LNCaP clone FGC (cell line): ENCODE results near the gene SCCPDH.

Experiments used
- DNase-seq: peaks from one replicate; pipeline ENCODE4 v3.0.0-alpha.2; 2011; ENCODE audit warnings: low read depth
- H3K4me3 ChIP-seq: 2 replicates; pipeline ENCODE4 v1.5.1; 2011; ENCODE audit warnings: mild to moderate bottlenecking, low read depth, low read length, control low read depth
- TF ChIP-seq, protein P1 (sequence below): IDR thresholded peaks from 2 replicates; pipeline ENCODE4 v1.5.1; 2012; ENCODE audit warnings: mild to moderate bottlenecking; ENCODE audit not compliant: control insufficient read depth, insufficient read depth; ENCODE audit errors: extremely low read depth

Gene SCCPDH, protein sequence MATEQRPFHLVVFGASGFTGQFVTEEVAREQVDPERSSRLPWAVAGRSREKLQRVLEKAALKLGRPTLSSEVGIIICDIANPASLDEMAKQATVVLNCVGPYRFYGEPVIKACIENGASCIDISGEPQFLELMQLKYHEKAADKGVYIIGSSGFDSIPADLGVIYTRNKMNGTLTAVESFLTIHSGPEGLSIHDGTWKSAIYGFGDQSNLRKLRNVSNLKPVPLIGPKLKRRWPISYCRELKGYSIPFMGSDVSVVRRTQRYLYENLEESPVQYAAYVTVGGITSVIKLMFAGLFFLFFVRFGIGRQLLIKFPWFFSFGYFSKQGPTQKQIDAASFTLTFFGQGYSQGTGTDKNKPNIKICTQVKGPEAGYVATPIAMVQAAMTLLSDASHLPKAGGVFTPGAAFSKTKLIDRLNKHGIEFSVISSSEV

GRCh38 chr1:246724016-246724730 is at the start of gene SCCPDH:
Gene SCCPDH, plus strand, starts transcription at chr1:246724409. Its CDS starts 14 bp downstream, at chr1:246724423.
- DNase-seq = peak; percentile 15
- H3K4me3 ChIP-seq = peak within 1 kb of the TSS; percentile 61
- TF ChIP-seq, protein P1, sequence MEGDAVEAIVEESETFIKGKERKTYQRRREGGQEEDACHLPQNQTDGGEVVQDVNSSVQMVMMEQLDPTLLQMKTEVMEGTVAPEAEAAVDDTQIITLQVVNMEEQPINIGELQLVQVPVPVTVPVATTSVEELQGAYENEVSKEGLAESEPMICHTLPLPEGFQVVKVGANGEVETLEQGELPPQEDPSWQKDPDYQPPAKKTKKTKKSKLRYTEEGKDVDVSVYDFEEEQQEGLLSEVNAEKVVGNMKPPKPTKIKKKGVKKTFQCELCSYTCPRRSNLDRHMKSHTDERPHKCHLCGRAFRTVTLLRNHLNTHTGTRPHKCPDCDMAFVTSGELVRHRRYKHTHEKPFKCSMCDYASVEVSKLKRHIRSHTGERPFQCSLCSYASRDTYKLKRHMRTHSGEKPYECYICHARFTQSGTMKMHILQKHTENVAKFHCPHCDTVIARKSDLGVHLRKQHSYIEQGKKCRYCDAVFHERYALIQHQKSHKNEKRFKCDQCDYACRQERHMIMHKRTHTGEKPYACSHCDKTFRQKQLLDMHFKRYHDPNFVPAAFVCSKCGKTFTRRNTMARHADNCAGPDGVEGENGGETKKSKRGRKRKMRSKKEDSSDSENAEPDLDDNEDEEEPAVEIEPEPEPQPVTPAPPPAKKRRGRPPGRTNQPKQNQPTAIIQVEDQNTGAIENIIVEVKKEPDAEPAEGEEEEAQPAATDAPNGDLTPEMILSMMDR = no peak

DNA sequence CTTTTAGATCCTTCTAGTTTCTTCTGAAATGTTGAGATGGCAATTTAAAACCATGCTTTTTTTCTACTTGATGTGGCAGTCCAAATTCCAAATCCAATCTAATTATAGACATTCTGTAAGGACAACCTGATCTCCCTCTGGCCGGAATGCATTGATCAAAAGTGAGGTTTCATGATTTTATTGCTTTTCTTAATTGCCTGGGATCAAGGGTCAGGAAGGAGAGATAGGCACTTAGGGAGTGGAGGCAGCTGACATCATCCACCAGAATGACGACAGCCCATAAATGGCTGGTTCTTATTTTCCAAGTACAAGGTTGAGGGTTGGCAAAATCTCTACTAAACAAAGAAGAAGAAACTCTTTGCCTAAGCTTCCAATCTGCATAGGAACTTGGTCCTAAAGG is 46.4 kb upstream of the SCCPDH start:
- TF ChIP-seq, protein P1 = no peak
- no peak overlapping the region for H3K4me3 ChIP-seq
- no peak for DNase-seq

DNA sequence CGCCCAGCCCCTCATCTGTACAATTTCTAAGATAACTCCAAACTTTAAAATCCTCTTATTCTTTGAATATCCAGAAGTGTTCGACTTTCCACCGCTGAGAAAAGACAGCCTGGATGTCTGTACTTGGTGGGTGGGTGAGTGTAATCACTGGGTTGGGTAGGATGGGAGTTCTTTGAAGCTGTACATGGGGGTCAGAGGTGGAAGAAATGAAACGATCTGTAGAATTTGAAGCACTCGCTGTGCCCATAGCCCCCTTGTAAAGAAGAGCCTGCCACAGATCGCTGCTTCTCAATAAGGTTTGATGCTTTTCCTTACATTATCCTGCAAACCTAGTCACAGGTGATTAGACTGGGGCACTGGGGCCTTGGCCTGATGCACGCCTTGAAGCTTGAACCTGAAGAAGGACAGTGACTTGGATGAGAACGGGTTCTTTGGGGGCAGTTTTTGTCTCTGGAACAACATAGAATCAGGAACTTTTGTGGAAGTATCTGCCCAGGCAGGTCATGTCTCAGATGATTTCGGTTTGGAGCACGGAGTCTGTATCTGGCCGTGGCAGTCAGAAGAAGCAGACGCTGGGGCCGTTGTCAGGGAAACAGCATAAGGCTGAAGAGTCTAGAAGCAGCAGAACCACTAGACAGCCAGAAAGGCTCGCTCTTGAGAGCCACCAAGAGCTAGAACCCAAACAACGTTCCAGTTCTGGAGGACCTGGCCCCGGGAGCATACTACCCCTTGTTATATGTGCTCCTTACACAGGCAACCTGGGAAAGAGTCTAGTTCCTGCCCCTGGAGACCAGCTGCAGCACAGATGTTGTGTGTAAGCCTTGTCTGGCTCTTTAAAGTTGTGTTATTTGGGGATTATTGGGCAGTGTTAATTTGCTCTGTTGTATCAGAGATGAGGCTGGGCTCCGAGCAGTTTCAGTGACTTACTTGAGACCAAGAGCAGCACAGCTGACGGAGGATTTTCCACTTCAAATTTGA is 45.1 kb upstream of the SCCPDH start:
- no peak for DNase-seq
- no peak overlapping the region for H3K4me3 ChIP-seq

DNA sequence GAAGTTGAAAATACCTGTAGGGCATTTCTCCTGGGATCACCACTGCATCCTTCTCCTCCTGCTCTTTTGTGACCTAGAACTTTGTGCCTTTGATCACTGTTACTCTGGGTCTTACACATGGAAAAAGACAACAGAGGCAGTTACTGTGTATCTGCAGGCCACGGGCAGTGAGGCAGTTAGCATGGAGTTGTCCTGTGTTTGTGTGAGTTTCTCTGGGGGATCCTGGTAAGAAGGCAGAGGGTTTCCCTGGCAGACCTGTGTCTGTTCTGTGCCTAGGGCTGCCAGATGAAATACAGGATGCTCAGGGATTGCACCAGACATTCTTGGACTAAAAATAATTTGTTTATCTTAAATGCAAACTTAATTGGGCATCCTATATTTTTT is 44.4 kb upstream of the SCCPDH start:
- no peak overlapping the region for H3K4me3 ChIP-seq
- TF ChIP-seq, protein P1 = no peak
- DNase-seq = no peak

More for the DNA sequence above, 45.1 kb upstream of the SCCPDH start:
- TF ChIP-seq, protein P1 = no peak

DNA sequence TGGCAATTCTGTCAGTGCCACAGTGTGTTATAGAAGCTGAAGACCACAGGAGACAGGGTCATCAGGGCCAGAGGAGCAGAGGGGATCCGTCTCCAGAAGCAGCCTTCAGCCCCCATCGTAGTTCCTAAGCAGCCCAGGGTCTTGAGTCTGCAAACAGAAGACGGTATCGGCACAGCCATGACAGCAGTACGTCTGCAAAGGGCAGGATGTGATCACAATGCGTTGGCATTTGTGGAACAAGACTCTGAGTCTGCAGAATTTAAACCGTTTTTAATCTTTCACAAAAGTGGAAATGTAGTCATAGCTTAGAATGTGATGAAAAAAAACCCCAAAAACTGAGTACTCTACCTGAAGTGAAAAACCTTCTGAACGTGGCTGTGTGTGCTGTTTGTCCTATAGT is 44.0 kb upstream of the SCCPDH start:
- no peak overlapping the region for H3K4me3 ChIP-seq
- TF ChIP-seq, protein P1 = no peak
- no peak for DNase-seq

- no peak for DNase-seq
- H3K4me3 ChIP-seq = no peak overlapping the region
- TF ChIP-seq, protein P1 = no peak
Measured at GRCh38 chr1:246680696-246681130, 43.5 kb upstream of the SCCPDH start.
